VCaP (cell line): Measurements from ENCODE around the gene SPINT2.
A peak's percentile ranks its signal among the peaks of the same experiment; 100 is the strongest.
"Not testable (repeated sequence)": the region's sequence is repeated elsewhere in the genome, so short reads cannot be mapped to it uniquely, and the experiment has no call there.

Source experiments
- H3K27ac ChIP-seq: fragments of 450-650 bp; 2 replicates; pipeline ENCODE4 v1.5.1; 2017
- CTCF ChIP-seq: fragments of 450-650 bp; conservative IDR thresholded peaks from 2 replicates; pipeline ENCODE4 v1.5.1; 2017; ENCODE audit warnings: mild to moderate bottlenecking, moderate library complexity

Gene SPINT2

GRCh38 chr19:38229585-38230073 lies 34.7 kb upstream of the SPINT2 start:
- no peak overlapping the region for H3K27ac ChIP-seq
- TF ChIP-seq CTCF: no peak

DNA sequence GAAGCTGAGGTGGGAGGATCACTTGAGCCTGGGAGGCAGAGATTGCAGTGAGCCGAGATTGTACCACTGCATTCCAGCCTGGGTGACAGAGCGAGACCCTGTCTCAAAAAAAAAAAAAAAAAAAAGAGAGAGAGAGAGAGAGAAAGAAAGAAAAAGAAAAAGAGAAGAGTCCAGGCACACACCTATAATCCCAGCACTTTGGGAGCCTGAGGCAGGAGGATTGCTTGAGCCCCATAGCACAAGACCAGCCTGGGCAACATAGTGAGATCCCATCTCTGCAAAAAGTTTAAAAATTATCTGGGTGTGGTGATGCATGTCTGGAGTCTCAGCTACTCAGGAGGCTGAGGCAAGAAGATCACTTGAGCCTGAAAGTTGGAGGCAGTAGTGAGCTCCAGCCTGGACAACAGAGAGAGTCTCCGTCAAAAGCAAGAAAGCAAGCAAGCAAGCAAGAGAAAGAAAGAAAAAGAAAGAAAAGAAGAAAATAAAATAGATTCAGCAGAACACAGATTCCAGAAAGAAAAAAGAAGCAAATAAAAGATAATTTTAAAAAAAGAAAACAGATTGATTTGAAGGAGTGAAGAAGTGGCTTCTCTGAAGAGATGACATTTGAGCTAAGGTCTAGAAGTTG lies 33.8 kb upstream of the SPINT2 start:
- not testable (repeated sequence) for H3K27ac ChIP-seq

DNA sequence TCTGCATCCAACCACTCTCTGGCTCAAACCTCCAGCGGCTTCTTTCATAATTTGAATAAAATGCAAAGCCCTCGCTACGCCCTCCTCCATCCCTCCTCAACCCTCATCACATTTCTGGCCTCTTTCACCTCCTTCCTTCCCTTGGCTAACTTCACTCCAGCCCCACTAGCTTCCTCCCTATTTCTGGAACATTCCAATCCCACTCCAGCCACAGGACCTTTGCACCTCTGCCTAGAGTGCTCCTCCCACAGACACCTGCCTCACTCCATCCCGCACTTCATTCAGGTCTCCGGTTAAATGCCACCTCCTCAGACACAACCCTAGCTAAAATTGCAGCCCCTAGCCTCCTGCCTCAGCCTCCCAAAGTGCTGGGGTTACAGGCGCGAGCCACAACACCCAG lies 32.5 kb upstream of the SPINT2 start:
- no peak for TF ChIP-seq CTCF
- no peak overlapping the region for H3K27ac ChIP-seq

- peak overlapping the region; percentile 61 for H3K27ac ChIP-seq
- peak; percentile 92 for TF ChIP-seq CTCF
Observed at GRCh38 chr19:38233740-38234251, 30.6 kb upstream of the SPINT2 start.

- no peak for TF ChIP-seq CTCF
- peak overlapping the region; percentile 61; the same call in 1 of the 2 replicates for H3K27ac ChIP-seq
Observed at GRCh38 chr19:38234615-38235014, 29.8 kb upstream of the SPINT2 start.

DNA sequence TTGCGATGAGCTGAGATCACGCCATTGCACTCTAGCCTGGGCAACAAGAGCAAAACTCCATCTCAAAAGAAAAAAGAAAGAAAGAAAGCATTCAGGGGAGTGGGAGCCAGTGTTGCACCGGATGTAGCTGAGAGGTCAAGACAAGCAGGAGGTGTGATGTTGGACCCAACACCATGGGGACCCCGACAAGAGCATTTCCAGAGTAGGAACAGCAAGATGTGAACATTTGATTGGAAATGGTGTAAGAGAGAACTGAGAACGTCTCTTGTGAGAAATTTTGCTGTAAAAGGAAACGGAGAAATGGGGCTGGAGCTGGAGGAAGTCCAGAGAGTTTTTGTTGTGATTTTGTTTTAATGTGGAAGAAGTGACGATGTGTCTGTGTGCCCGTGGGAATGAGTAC lies 24.6 kb upstream of the SPINT2 start:
- TF ChIP-seq CTCF: no peak
- no peak overlapping the region for H3K27ac ChIP-seq

- TF ChIP-seq CTCF: no peak
- peak overlapping the region; percentile 51; the same call in 1 of the 2 replicates for H3K27ac ChIP-seq
Observed at GRCh38 chr19:38243279-38243673, 21.1 kb upstream of the SPINT2 start.

- H3K27ac ChIP-seq: no peak overlapping the region
Observed at GRCh38 chr19:38245826-38246498, 18.4 kb upstream of the SPINT2 start.

More at GRCh38 chr19:38245826-38246498, 18.4 kb upstream of the SPINT2 start:
- no peak for TF ChIP-seq CTCF
